HCT116 (cell line): Measurements from ENCODE around the gene ADAM23. TPM values are rescaled to one million over a fixed set of nuclear protein-coding genes. Genes with fewer than 3 reads are reported as not detected.

ENCODE experiments used
- ATAC-seq: fragments of 200-7000 bp; cut with Tn5 transposase; 2 replicates; pipeline ENCODE4 v1.9.1; 2020; ENCODE audit warnings: mild to moderate bottlenecking, moderate library complexity
- BruUV-seq: library from RNA; stranded (reverse); fragments of 400-500 nt; replicated peaks from 2 replicates; lab custom pipeline; 2021; lab: Mats Ljungman, UMichigan
- CTCF ChIA-PET: fragments of 300-600 bp; sonication (Branson Sonifier 250); formaldehyde crosslinking; loops from one replicate; lab custom pipeline; 2021; ENCODE audit warnings: antibody characterized with exemption; lab: Charles Lee
- POLR2A ChIA-PET: fragments of 300-600, 350-600 bp; sonication (Branson Sonifier 250); formaldehyde crosslinking; loops from one replicate; lab custom pipeline; 2021; ENCODE audit warnings: antibody characterized with exemption; lab: Charles Lee
- RAD21 ChIA-PET, 2 experiments: fragments of 300-600 bp; sonication (Branson Sonifier 250); formaldehyde crosslinking; loops; one replicate each; lab custom pipeline; 2023; ENCODE audit warnings: low total read pairs in 2 of 2; ENCODE audit not compliant: uncharacterized antibody in 2 of 2, unreplicated experiment in 2 of 2, low non-redundant PET in 1 of 2; lab: Charles Lee
- DNase-seq: peaks from one replicate; pipeline ENCODE4 v3.0.0-alpha.2; 2010; ENCODE audit warnings: low read depth, low spot score
- H2AFZ ChIP-seq: fragments of 200-600 bp; shearing (Covaris generic), sonication (generic); 2 replicates; pipeline ENCODE4 v1.6.1; 2017; ENCODE audit warnings: low read depth, mixed run types, mixed read lengths, antibody characterized with exemption, low read length; ENCODE audit not compliant: poor library complexity, severe bottlenecking
- H3K27ac ChIP-seq: 2 replicates; pipeline ENCODE4 v1.5.1; 2012; ENCODE audit warnings: low read depth, low read length
- H3K27me3 ChIP-seq: fragments of 200-600 bp; sonication (generic); 2 replicates; pipeline ENCODE4 v1.6.1; 2016; ENCODE audit warnings: mixed run types, low read length, mixed read lengths; ENCODE audit not compliant: insufficient read depth
- H3K36me3 ChIP-seq, 2 experiments: fragments of 200-500 bp in 1 of 2; fragments of 200-600 bp in 1 of 2; sonication (Bioruptor generic) in 1 of 2; sonication (generic) in 1 of 2; 2 replicates each; pipeline versions ENCODE4 v1.5.1 to v1.6.1; 2014 to 2016; ENCODE audit warnings: low read length in 2 of 2, inconsistent platforms in 1 of 2, mixed read lengths in 1 of 2, mixed run types in 1 of 2; ENCODE audit not compliant: insufficient read depth in 2 of 2, control insufficient read depth in 1 of 2
- H3K4me1 ChIP-seq, 2 experiments: fragments of 200-600 bp in 1 of 2; sonication (generic) in 1 of 2; 2 replicates each; pipeline versions ENCODE4 v1.5.1 to v1.6.1; 2012 to 2017; ENCODE audit warnings: low read length in 2 of 2, inconsistent platforms in 1 of 2, mild to moderate bottlenecking in 1 of 2, mixed read lengths in 1 of 2, mixed run types in 1 of 2, moderate library complexity in 1 of 2; ENCODE audit not compliant: insufficient read depth in 2 of 2, control insufficient read depth in 1 of 2
- H3K4me2 ChIP-seq: fragments of 200-600 bp; sonication (generic); 2 replicates; pipeline ENCODE4 v1.6.1; 2017; ENCODE audit warnings: mixed run types, low read length, mixed read lengths
- H3K4me3 ChIP-seq, 2 experiments: fragments of 200-600 bp in 1 of 2; sonication (generic) in 1 of 2; replicated peaks in 1 of 2; 2 replicates each; pipeline ENCODE4 v1.5.1; 2011 to 2016; ENCODE audit warnings: low read length in 2 of 2, control low read depth in 1 of 2, low read depth in 1 of 2, mild to moderate bottlenecking in 1 of 2, mixed read lengths in 1 of 2, mixed run types in 1 of 2
- H3K79me2 ChIP-seq: fragments of 200-600 bp; sonication (generic); 2 replicates; pipeline ENCODE4 v1.6.1; 2017; ENCODE audit warnings: mild to moderate bottlenecking, mixed run types, low read length, moderate library complexity, mixed read lengths; ENCODE audit not compliant: insufficient read depth
- H3K9ac ChIP-seq: fragments of 200-600 bp; sonication (generic); 2 replicates; pipeline ENCODE4 v1.6.1; 2016; ENCODE audit warnings: low read length, mixed read lengths
- H3K9me2 ChIP-seq: fragments of 200-600 bp; sonication (generic), shearing (Covaris generic); 2 replicates; pipeline ENCODE4 v1.6.1; 2017; ENCODE audit warnings: mixed run types, mild to moderate bottlenecking, moderate library complexity; ENCODE audit not compliant: insufficient read depth
- H3K9me3 ChIP-seq, 2 experiments: fragments of 200-500 bp in 1 of 2; fragments of 200-600 bp in 1 of 2; sonication (Bioruptor generic) in 1 of 2; sonication (generic) in 1 of 2; 2 replicates each; pipeline ENCODE4 v1.6.1; 2014 to 2017; ENCODE audit warnings: low read length in 2 of 2, mixed read lengths in 2 of 2, inconsistent platforms in 1 of 2, low read depth in 1 of 2, mild to moderate bottlenecking in 1 of 2, mixed run types in 1 of 2, moderate library complexity in 1 of 2; ENCODE audit not compliant: control insufficient read depth in 1 of 2, insufficient read depth in 1 of 2
- H4K20me1 ChIP-seq: fragments of 200-600 bp; sonication (generic), shearing (Covaris generic); 2 replicates; pipeline ENCODE4 v1.6.1; 2017; ENCODE audit warnings: mixed run types, mild to moderate bottlenecking, moderate library complexity; ENCODE audit not compliant: insufficient read depth
- ATF3 ChIP-seq: IDR thresholded peaks from 2 replicates; pipeline ENCODE4 v1.6.1; 2012
- CBX3 ChIP-seq: IDR thresholded peaks from 2 replicates; pipeline ENCODE4 v1.6.1; 2012; ENCODE audit warnings: low read depth
- CTCF ChIP-seq, 3 experiments: fragments of 200-600 bp in 1 of 3; sonication (generic) in 1 of 3; IDR thresholded peaks in 2 of 3; conservative IDR thresholded peaks in 1 of 3; 2 replicates each; pipeline ENCODE4 v1.5.1; 2012 to 2017; ENCODE audit warnings: low read depth in 2 of 3, low read length in 2 of 3, antibody characterized with exemption in 1 of 3, borderline replicate concordance in 1 of 3, control low read depth in 1 of 3, mild to moderate bottlenecking in 1 of 3, mixed read lengths in 1 of 3, mixed run types in 1 of 3, moderate library complexity in 1 of 3; ENCODE audit not compliant: insufficient read depth in 1 of 3
- EGR1 ChIP-seq: IDR thresholded peaks from 2 replicates; pipeline ENCODE4 v1.6.1; 2012; ENCODE audit warnings: low read depth
- ELF1 ChIP-seq: IDR thresholded peaks from 2 replicates; pipeline ENCODE4 v1.6.1; 2012; ENCODE audit warnings: low read depth, borderline replicate concordance
- FOSL1 ChIP-seq: IDR thresholded peaks from 2 replicates; pipeline ENCODE4 v1.6.1; 2012; ENCODE audit warnings: low read depth
- POLR2A ChIP-seq: IDR thresholded peaks from 2 replicates; pipeline ENCODE4 v1.7.0; 2011; ENCODE audit warnings: borderline replicate concordance; ENCODE audit not compliant: insufficient read depth, insufficient read length; ENCODE audit errors: extremely low read depth
- RAD21 ChIP-seq: IDR thresholded peaks from 2 replicates; pipeline ENCODE4 v1.6.1; 2012; ENCODE audit warnings: low read depth, mild to moderate bottlenecking
- REST ChIP-seq: IDR thresholded peaks from 2 replicates; pipeline ENCODE4 v1.6.1; 2012; ENCODE audit warnings: low read depth
- SIN3A ChIP-seq: IDR thresholded peaks from 2 replicates; pipeline ENCODE4 v1.6.1; 2012; ENCODE audit warnings: low read depth
- TCF7L2 ChIP-seq: IDR thresholded peaks from 2 replicates; pipeline ENCODE4 v1.7.0; 2011; ENCODE audit warnings: borderline replicate concordance, inconsistent platforms; ENCODE audit not compliant: insufficient read depth, insufficient read length; ENCODE audit errors: extremely low read depth
- intact Hi-C: fragments of 100-400 bp; cut with micrococcal nuclease; formaldehyde crosslinking; loops from 2 replicates; pipeline ENCODE4 v1.10.0; 2022
- total RNA-seq: library from RNA; stranded (reverse); gene quantifications from one replicate; pipeline ENCODE4 v1.2.1, GENCODE V29; 2021; ENCODE audit not compliant: unreplicated experiment
- TF ChIP-seq, protein P1 (sequence below): IDR thresholded peaks from 2 replicates; pipeline ENCODE4 v1.6.1; 2012

The ADAM23 gene
- total RNA-seq, 1 experiment from 2014 or later = 0.10 TPM

- RAD21 ChIA-PET = no interaction called here
- Histone ChIP-seq H3K36me3 (no peaks in the 10 kb centered on the region), H2AFZ (no peak overlapping the region), H3K9me2 (no peaks in the 10 kb centered on the region), H3K4me2 (no peak overlapping the region), H3K9me3 (no peaks in the 10 kb centered on the region), H3K4me1 (no peaks in the 10 kb centered on the region), H3K27ac (no peak overlapping the region), H3K27me3 (no peaks in the 10 kb centered on the region), H3K4me3 (no peak overlapping the region), H3K9ac (no peak overlapping the region), H3K79me2 (no peaks in the 10 kb centered on the region), H4K20me1 (no peaks in the 10 kb centered on the region)
- no TSS peak for BruUV-seq
- intact Hi-C loops = no loop called here
- DNase-seq = no peak
- POLR2A ChIA-PET = no interaction called here
- ATAC-seq = no peak
- CTCF ChIA-PET = no interaction called here
- TF ChIP-seq TCF7L2 = no peak
- TF ChIP-seq CBX3 = no peak
- TF ChIP-seq POLR2A = no peak
- no peak for TF ChIP-seq FOSL1
- TF ChIP-seq RAD21 = no peak
- TF ChIP-seq EGR1 = no peak
- no peak for TF ChIP-seq SIN3A
- TF ChIP-seq ATF3 = no peak
- TF ChIP-seq, protein P1, sequence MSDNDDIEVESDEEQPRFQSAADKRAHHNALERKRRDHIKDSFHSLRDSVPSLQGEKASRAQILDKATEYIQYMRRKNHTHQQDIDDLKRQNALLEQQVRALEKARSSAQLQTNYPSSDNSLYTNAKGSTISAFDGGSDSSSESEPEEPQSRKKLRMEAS = no peak
- TF ChIP-seq ELF1 = no peak
Measured at GRCh38 chr2:206603243-206603642, 159.9 kb downstream of the ADAM23 start.

GRCh38 chr2:206610451-206610850 is 167.1 kb downstream of the ADAM23 start:
- H3K27me3 ChIP-seq = no peaks in the 10 kb centered on the region
- H3K9ac ChIP-seq = no peak overlapping the region
- POLR2A ChIA-PET = no interaction called here
- no TSS peak for BruUV-seq
- CTCF ChIA-PET = no interaction called here
- no peaks in the 10 kb centered on the region for H4K20me1 ChIP-seq
- no peak overlapping the region for H3K27ac ChIP-seq
- intact Hi-C loops = no loop called here
- no peak overlapping the region for H3K4me3 ChIP-seq
- no peak overlapping the region for H2AFZ ChIP-seq
- ATAC-seq (no peak), DNase-seq (no peak)
- no peaks in the 10 kb centered on the region for H3K9me3 ChIP-seq
- H3K79me2 ChIP-seq = no peaks in the 10 kb centered on the region
- H3K36me3 ChIP-seq = no peaks in the 10 kb centered on the region
- peaks cover 0 to 4% of the 10 kb centered on the region in 2 experiments; a peak in 1 of 4 replicates for H3K4me1 ChIP-seq
- no peak overlapping the region for H3K4me2 ChIP-seq
- no peaks in the 10 kb centered on the region for H3K9me2 ChIP-seq
- RAD21 ChIA-PET = no interaction called here
- TF ChIP-seq REST = no peak
- no peak for TF ChIP-seq ELF1
- TF ChIP-seq CTCF (IDR thresholded peaks at IDR 0.05 in 2 of 3, conservative IDR thresholded peaks at IDR 0.05 in 1 of 3; ENCODE audit: borderline replicate concordance in 1 of 3, insufficient read depth in 1 of 3, low read depth in 2 of 3, low read length in 2 of 3) = no peak
- TF ChIP-seq, protein P1 = no peak
